NCI-H1930 (cell line): ENCODE data around the gene ALPI.

Experiments used
- DNase-seq, 2 experiments: peaks; one replicate each; lab custom pipeline; 2025; lab: John Stamatoyannopoulos, UW

ALPI gene

GRCh38 chr2:232460171-232460570 lies 4.2 kb downstream of the ALPI start:
- no peak for DNase-seq

- no peak for DNase-seq
Measured at GRCh38 chr2:232463701-232464543, 8.0 kb downstream of the ALPI start.

- no peak for DNase-seq
Measured at GRCh38 chr2:232464544-232464885, 8.6 kb downstream of the ALPI start.

GRCh38 chr2:232465061-232465460 lies 9.1 kb downstream of the ALPI start:
- DNase-seq: no peak

GRCh38 chr2:232466221-232466620 lies 10.3 kb downstream of the ALPI start:
- DNase-seq: no peak

- DNase-seq: no peak
Measured at GRCh38 chr2:232473467-232473890, 17.5 kb downstream of the ALPI start.

- DNase-seq: no peak
Measured at GRCh38 chr2:232476045-232476444, 20.1 kb downstream of the ALPI start.

GRCh38 chr2:232476791-232477190 lies 20.8 kb downstream of the ALPI start:
- DNase-seq: no peak

GRCh38 chr2:232477751-232478510 lies 22.0 kb downstream of the ALPI start:
- DNase-seq: no peak

GRCh38 chr2:232478571-232479340 lies 22.8 kb downstream of the ALPI start:
- no peak for DNase-seq

GRCh38 chr2:232479341-232480200 lies 23.6 kb downstream of the ALPI start:
- no peak for DNase-seq

GRCh38 chr2:232480201-232481190 lies 24.5 kb downstream of the ALPI start:
- no peak for DNase-seq

- no peak for DNase-seq
Measured at GRCh38 chr2:232481322-232482140, 25.6 kb downstream of the ALPI start.

GRCh38 chr2:232482301-232483238 lies 26.6 kb downstream of the ALPI start:
- DNase-seq: no peak

- no peak for DNase-seq
Measured at GRCh38 chr2:232483311-232483922, 27.5 kb downstream of the ALPI start.

GRCh38 chr2:232483923-232484627 lies 28.1 kb downstream of the ALPI start:
- no peak for DNase-seq

GRCh38 chr2:232484628-232485347 lies 28.8 kb downstream of the ALPI start:
- no peak for DNase-seq
